HEK293T (cell line): ENCODE measurements around the gene PCSK5.

Experiments
- CTCF ChIA-PET: fragments of 350-600 bp; formaldehyde crosslinking; extraction: SDS; loops from one replicate; lab custom pipeline; 2021; ENCODE audit warnings: antibody characterized with exemption, inconsistent platforms; lab: Yijun Ruan, JAX
- POLR2A ChIA-PET: fragments of 350-600 bp; formaldehyde crosslinking; extraction: SDS; loops from one replicate; lab custom pipeline; 2020; ENCODE audit warnings: antibody characterized with exemption, inconsistent platforms; lab: Yijun Ruan, JAX
- DNase-seq: peaks from one replicate; pipeline ENCODE4 v3.0.0; 2012; ENCODE audit warnings: mixed read lengths; ENCODE audit errors: extremely low spot score
- ARNT ChIP-seq: fragments of 450-650 bp; IDR thresholded peaks from 2 replicates; pipeline ENCODE4 v1.6.1; 2017; ENCODE audit warnings: mild to moderate bottlenecking
- BHLHE40 ChIP-seq: fragments of 450-650 bp; IDR thresholded peaks from 2 replicates; pipeline ENCODE4 v1.6.1; 2016; ENCODE audit warnings: mild to moderate bottlenecking, moderate library complexity, borderline replicate concordance
- CTBP1 ChIP-seq: fragments of 450-650 bp; IDR thresholded peaks from 2 replicates; pipeline ENCODE4 v1.6.1; 2016; ENCODE audit warnings: borderline replicate concordance
- ELF4 ChIP-seq: fragments of 450-650 bp; IDR thresholded peaks from 2 replicates; pipeline ENCODE4 v1.6.1; 2017; ENCODE audit warnings: antibody characterized with exemption
- FOXA1 ChIP-seq: fragments of 450-650 bp; IDR thresholded peaks from 2 replicates; pipeline ENCODE4 v1.6.1; 2016; ENCODE audit warnings: mild to moderate bottlenecking
- FOXK2 ChIP-seq: fragments of 450-650 bp; IDR thresholded peaks from 2 replicates; pipeline ENCODE4 v1.6.1; 2016; ENCODE audit warnings: mild to moderate bottlenecking
- FOXM1 ChIP-seq: fragments of 450-650 bp; IDR thresholded peaks from 2 replicates; pipeline ENCODE4 v1.6.1; 2017; ENCODE audit warnings: mild to moderate bottlenecking, borderline replicate concordance
- HDGF ChIP-seq: fragments of 450-650 bp; IDR thresholded peaks from 2 replicates; pipeline ENCODE4 v1.6.1; 2017; ENCODE audit warnings: antibody characterized with exemption, borderline replicate concordance
- L3MBTL2 ChIP-seq: fragments of 450-650 bp; conservative IDR thresholded peaks from 2 replicates; pipeline ENCODE4 v1.6.1; 2016; ENCODE audit warnings: mild to moderate bottlenecking
- LEF1 ChIP-seq: fragments of 450-650 bp; IDR thresholded peaks from 2 replicates; pipeline ENCODE4 v1.6.1; 2017; ENCODE audit warnings: mild to moderate bottlenecking, borderline replicate concordance
- NFRKB ChIP-seq: fragments of 450-650 bp; IDR thresholded peaks from 2 replicates; pipeline ENCODE4 v1.6.1; 2016; ENCODE audit warnings: mild to moderate bottlenecking, moderate library complexity
- PKNOX1 ChIP-seq: fragments of 450-650 bp; IDR thresholded peaks from 2 replicates; pipeline ENCODE4 v1.6.1; 2016
- SP1 ChIP-seq: fragments of 450-650 bp; IDR thresholded peaks from 2 replicates; pipeline ENCODE4 v1.6.1; 2017
- SUZ12 ChIP-seq: fragments of 450-650 bp; IDR thresholded peaks from 2 replicates; pipeline ENCODE4 v1.6.1; 2016; ENCODE audit warnings: mild to moderate bottlenecking
- TARDBP ChIP-seq: fragments of 450-650 bp; IDR thresholded peaks from 2 replicates; pipeline ENCODE4 v1.6.1; 2016
- ZNF384 ChIP-seq: fragments of 450-650 bp; IDR thresholded peaks from 2 replicates; pipeline ENCODE4 v1.6.1; 2016

The PCSK5 gene

DNA sequence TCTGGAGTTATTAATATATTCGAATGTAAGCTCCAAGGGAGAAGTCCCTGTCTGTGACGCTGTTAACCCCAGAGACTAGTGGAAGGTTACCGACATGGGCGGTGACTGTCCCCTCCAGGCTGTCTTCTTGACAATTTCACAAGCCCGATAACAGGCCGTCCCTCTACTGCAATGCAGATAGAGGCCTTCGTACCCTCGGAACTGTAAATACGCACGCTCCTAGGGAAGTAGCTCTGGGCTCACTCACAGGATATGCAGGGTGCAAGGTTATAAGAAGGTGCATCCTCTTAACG lies 504.4 kb downstream of the PCSK5 start:
- DNase-seq = peak; percentile 45
- TF ChIP-seq NFRKB (no peak), L3MBTL2 (0 out of 2 replicates have a peak, but pooled peaks have one; percentile 33)
- ChIA-PET POLR2A (interaction anchor here (0.9 to 1.9 kb wide), 11 partner anchors 11 to 1368 kb away, joined by 3 to 12 read pairs (median 4); no protein-coding TSS in a partner anchor), CTCF (no interaction called here)

GRCh38 chr9:76395381-76395780 lies 504.9 kb downstream of the PCSK5 start:
- ChIA-PET POLR2A (interaction anchor here (1.4 to 1.9 kb wide), 4 partner anchors 12 to 25 kb away, joined by 4 to 12 read pairs (median 5); no protein-coding TSS in a partner anchor), CTCF (no interaction called here)
- TF ChIP-seq FOXA1 (no peak), ZNF384 (no peak), SP1 (no peak), TARDBP (no peak), ARNT (no peak), LEF1 (no peak)
- DNase-seq = no peak

- no peak for DNase-seq
- ChIA-PET CTCF (no interaction called here), POLR2A (no interaction called here)
- TF ChIP-seq PKNOX1 = no peak
- no peak for TF ChIP-seq LEF1
- TF ChIP-seq NFRKB = no peak
- no peak for TF ChIP-seq ARNT
Measured at GRCh38 chr9:76396144-76396543, 505.7 kb downstream of the PCSK5 start.

DNA sequence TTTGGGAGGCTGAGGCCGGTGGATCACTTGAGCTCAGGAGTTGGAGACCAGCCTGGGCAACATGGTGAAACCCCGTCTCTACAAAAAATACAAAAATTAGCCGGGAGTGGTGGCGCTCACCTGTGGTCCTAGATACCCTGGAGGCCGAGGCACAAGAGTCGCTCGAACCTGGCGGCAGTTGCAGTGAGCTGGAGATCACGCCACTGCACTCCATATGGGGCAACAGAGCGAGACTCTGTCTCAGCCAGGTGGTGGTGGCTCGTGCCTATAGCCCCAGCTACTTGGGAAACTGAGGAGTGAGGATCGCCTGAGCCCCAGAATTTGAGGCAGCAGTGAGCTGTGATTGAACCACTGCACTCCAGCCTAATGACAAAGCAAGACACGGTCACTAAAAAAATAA lies 506.1 kb downstream of the PCSK5 start:
- TF ChIP-seq L3MBTL2 (no peak), ELF4 (no peak), FOXM1 (no peak), TARDBP (no peak), SP1 (no peak), SUZ12 (no peak), PKNOX1 (no peak), HDGF (no peak), FOXA1 (no peak), ZNF384 (no peak), BHLHE40 (no peak)
- no peak for DNase-seq
- ChIA-PET CTCF (no interaction called here), POLR2A (no interaction called here)

- no peak for DNase-seq
- ChIA-PET CTCF (no interaction called here), POLR2A (no interaction called here)
- TF ChIP-seq BHLHE40 (no peak), PKNOX1 (no peak), SP1 (no peak), ZNF384 (no peak), L3MBTL2 (no peak), FOXM1 (no peak), FOXK2 (no peak), ARNT (no peak), ELF4 (no peak)
Measured at GRCh38 chr9:76399856-76400255, 509.4 kb downstream of the PCSK5 start.

GRCh38 chr9:76400534-76401096 lies 510.1 kb downstream of the PCSK5 start:
- CTCF ChIA-PET = no interaction called here
- TF ChIP-seq ZNF384 (no peak), ARNT (no peak), ELF4 (no peak), FOXK2 (no peak), SUZ12 (no peak), NFRKB (no peak)
- no peak for DNase-seq
- POLR2A ChIA-PET = no interaction called here

- TF ChIP-seq BHLHE40 (no peak), ELF4 (no peak), LEF1 (no peak), CTBP1 (no peak), ZNF384 (no peak), FOXK2 (no peak), HDGF (no peak), L3MBTL2 (no peak), ARNT (no peak), SP1 (no peak), FOXA1 (no peak), TARDBP (no peak), SUZ12 (no peak), PKNOX1 (no peak), FOXM1 (no peak), NFRKB (no peak)
- POLR2A ChIA-PET = no interaction called here
- CTCF ChIA-PET = no interaction called here
- DNase-seq = no peak
Measured at GRCh38 chr9:76401176-76401575, 510.7 kb downstream of the PCSK5 start.
